Neuronal stem cell (in vitro differentiated cells): ENCODE results near the gene ACTR1A.
"Not testable (repeated sequence)": the region's sequence is repeated elsewhere in the genome, so short reads cannot be mapped to it uniquely, and the experiment has no call there.

Experiments used
- DNase-seq: peaks from one replicate; pipeline ENCODE4 v3.0.0-alpha.2; 2013; ENCODE audit warnings: low spot score
- H2AFZ ChIP-seq: one replicate; pipeline ENCODE4 v1.6.1; 2013; ENCODE audit warnings: mild to moderate bottlenecking, low read length, inconsistent platforms
- H2AK5ac ChIP-seq: 2 replicates; pipeline ENCODE4 v1.6.1; 2013; ENCODE audit warnings: low read depth, mild to moderate bottlenecking, inconsistent platforms, low read length, moderate library complexity, mixed read lengths
- H2BK120ac ChIP-seq: 2 replicates; pipeline ENCODE4 v1.6.1; 2013; ENCODE audit warnings: low read depth, mild to moderate bottlenecking, inconsistent platforms, low read length, moderate library complexity, mixed read lengths
- H2BK12ac ChIP-seq: one replicate; pipeline ENCODE4 v1.6.1; 2013; ENCODE audit warnings: low read length, inconsistent platforms
- H2BK15ac ChIP-seq: 2 replicates; pipeline ENCODE4 v1.6.1; 2013; ENCODE audit warnings: mild to moderate bottlenecking, low read length, inconsistent platforms, mixed read lengths
- H2BK5ac ChIP-seq: one replicate; pipeline ENCODE4 v1.6.1; 2013; ENCODE audit warnings: inconsistent platforms, mild to moderate bottlenecking, low read length, moderate library complexity
- H3K14ac ChIP-seq: one replicate; pipeline ENCODE4 v1.6.1; 2013; ENCODE audit warnings: low read length, inconsistent platforms
- H3K18ac ChIP-seq: 2 replicates; pipeline ENCODE4 v1.6.1; 2013; ENCODE audit warnings: low read length, inconsistent platforms
- H3K23ac ChIP-seq: 2 replicates; pipeline ENCODE4 v1.6.1; 2013; ENCODE audit warnings: low read depth, mild to moderate bottlenecking, mixed read lengths, low read length, inconsistent platforms; ENCODE audit not compliant: poor library complexity
- H3K27ac ChIP-seq: replicated peaks from 3 replicates; pipeline ENCODE4 v1.5.1; 2013; ENCODE audit warnings: low read length, inconsistent platforms
- H3K27me3 ChIP-seq, 3 experiments: 2 replicates each; pipeline ENCODE4 v1.6.1; 2013; ENCODE audit warnings: low read length in 3 of 3, mild to moderate bottlenecking in 2 of 3, inconsistent platforms in 1 of 3, low read depth in 1 of 3, mixed read lengths in 1 of 3, moderate library complexity in 1 of 3; ENCODE audit not compliant: control insufficient read depth in 3 of 3, insufficient read depth in 3 of 3
- H3K36me3 ChIP-seq, 2 donors: replicated peaks in 1 of 2; 2 replicates each; pipeline ENCODE4 v1.6.1; 2013; ENCODE audit warnings: low read length in 2 of 2; ENCODE audit not compliant: control insufficient read depth in 2 of 2, insufficient read depth in 2 of 2
- H3K4ac ChIP-seq: 2 replicates; pipeline ENCODE4 v1.6.1; 2013; ENCODE audit warnings: inconsistent platforms, mild to moderate bottlenecking, low read length, moderate library complexity
- H3K4me1 ChIP-seq, 2 donors: 1 replicate in 1 of 2; 2 replicates in 1 of 2; pipeline ENCODE4 v1.6.1; 2013; ENCODE audit warnings: low read length in 2 of 2, low read depth in 1 of 2; ENCODE audit not compliant: control insufficient read depth in 2 of 2, insufficient read depth in 1 of 2
- H3K4me2 ChIP-seq: one replicate; pipeline ENCODE4 v1.6.1; 2013; ENCODE audit warnings: mild to moderate bottlenecking, low read length, inconsistent platforms; ENCODE audit not compliant: insufficient read depth, poor library complexity, severe bottlenecking
- H3K4me3 ChIP-seq, 2 donors: 2 replicates each; pipeline ENCODE4 v1.5.1; 2013; ENCODE audit warnings: low read length in 2 of 2, mild to moderate bottlenecking in 2 of 2, inconsistent platforms in 1 of 2, moderate library complexity in 1 of 2
- H3K79me1 ChIP-seq: one replicate; pipeline ENCODE4 v1.6.1; 2013; ENCODE audit warnings: low read depth, mild to moderate bottlenecking, inconsistent platforms, low read length, moderate library complexity
- H3K9ac ChIP-seq: one replicate; pipeline ENCODE4 v1.6.1; 2013; ENCODE audit warnings: mild to moderate bottlenecking, low read depth, low read length, inconsistent platforms; ENCODE audit not compliant: poor library complexity
- H3K9me3 ChIP-seq, 2 donors: replicated peaks in 1 of 2; 2 replicates each; pipeline versions ENCODE3 to v1.6.1; 2013; ENCODE audit warnings: low read length in 2 of 2, mild to moderate bottlenecking in 2 of 2, inconsistent platforms in 1 of 2, low read depth in 1 of 2, mixed read lengths in 1 of 2, moderate library complexity in 1 of 2; ENCODE audit not compliant: control insufficient read depth in 2 of 2, insufficient read depth in 1 of 2
- H4K8ac ChIP-seq: one replicate; pipeline ENCODE4 v1.6.1; 2013; ENCODE audit warnings: low read depth, mild to moderate bottlenecking, inconsistent platforms, low read length, moderate library complexity
- H4K91ac ChIP-seq: one replicate; pipeline ENCODE4 v1.6.1; 2013; ENCODE audit warnings: low read length, low read depth, mild to moderate bottlenecking, inconsistent platforms; ENCODE audit not compliant: poor library complexity
- WGBS, 2 donors: extraction: QIAGEN DNeasy Blood & Tissue Kit; methylation state at CpG; one replicate each; pipeline ENCODE4 v1.1.7; 2013; ENCODE audit warnings: missing lambda C conversion rate in 2 of 2, mixed read lengths in 1 of 2; ENCODE audit not compliant: insufficient read length in 2 of 2, insufficient replicate concordance in 1 of 2; ENCODE audit errors: extremely low coverage in 2 of 2; 5-methylcytosine and 5-hydroxymethylcytosine counted together

ACTR1A gene

DNA sequence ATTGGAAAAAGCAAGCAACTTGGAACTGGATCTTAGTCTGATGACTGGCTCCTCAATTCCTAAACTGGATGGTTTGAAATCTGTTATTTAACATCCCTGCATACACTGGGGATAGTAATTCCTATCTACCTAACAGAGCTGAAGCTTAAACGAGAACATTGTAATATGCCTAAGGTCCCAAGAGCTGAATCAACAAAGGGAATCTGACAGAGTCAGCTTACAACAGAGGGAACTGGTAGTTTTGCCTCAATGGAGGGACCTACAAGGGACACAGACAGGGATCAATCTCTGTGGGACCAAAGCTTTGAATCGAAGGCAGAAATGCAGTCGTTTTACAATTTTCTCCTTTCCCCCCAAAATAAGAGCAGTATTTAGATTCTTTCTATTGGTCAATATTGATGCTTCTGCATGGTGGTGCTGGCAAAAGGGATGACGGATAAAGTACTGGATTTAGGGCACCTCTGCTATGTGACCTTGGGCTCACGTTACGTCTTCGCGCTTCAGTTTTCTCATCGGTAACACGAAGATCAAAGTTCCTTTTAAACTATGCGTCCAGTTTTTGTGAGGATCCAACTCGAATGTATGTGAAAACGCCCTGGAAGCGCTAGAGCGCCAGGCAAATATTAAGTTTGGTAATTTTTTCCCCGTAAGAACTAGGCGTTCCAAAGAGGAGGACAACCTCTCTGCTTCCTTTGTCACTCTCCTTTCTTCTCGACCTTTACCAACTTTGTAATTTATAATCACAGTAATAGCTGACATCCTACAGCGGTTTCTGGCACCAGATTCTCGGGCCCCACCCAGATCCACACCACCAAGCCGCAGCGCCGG lies 1.1 kb downstream of the ACTR1A start:
- no peak for DNase-seq
- Histone ChIP-seq H2BK5ac (no peak overlapping the region), H3K23ac (no peak overlapping the region), H3K27me3 (no peaks in the 10 kb centered on the region), H3K18ac (no peak overlapping the region), H3K4me1 (peaks cover 0 to 9% of the 10 kb centered on the region in 2 donors), H3K4me2 (peak overlapping the region; percentile 84), H3K9ac (no peak overlapping the region), H3K27ac (no peak overlapping the region), H2BK15ac (no peak overlapping the region), H3K9me3 (no peaks in the 10 kb centered on the region), H3K4me3 (peak overlapping the region; percentile 75 to 78), H4K91ac (no peak overlapping the region), H2BK120ac (no peak overlapping the region), H2AK5ac (no peak overlapping the region), H4K8ac (no peak overlapping the region), H3K79me1 (peaks cover 6% of the 10 kb centered on the region), H2BK12ac (no peak overlapping the region), H3K4ac (no peak overlapping the region), H3K14ac (no peak overlapping the region), H2AFZ (peak overlapping the region; percentile 23), H3K36me3 (peaks cover 0 to 24% of the 10 kb centered on the region in 2 donors)
- no CpG with 5 or more reads among the region's 23 CpGs for WGBS, 2 donors

DNA sequence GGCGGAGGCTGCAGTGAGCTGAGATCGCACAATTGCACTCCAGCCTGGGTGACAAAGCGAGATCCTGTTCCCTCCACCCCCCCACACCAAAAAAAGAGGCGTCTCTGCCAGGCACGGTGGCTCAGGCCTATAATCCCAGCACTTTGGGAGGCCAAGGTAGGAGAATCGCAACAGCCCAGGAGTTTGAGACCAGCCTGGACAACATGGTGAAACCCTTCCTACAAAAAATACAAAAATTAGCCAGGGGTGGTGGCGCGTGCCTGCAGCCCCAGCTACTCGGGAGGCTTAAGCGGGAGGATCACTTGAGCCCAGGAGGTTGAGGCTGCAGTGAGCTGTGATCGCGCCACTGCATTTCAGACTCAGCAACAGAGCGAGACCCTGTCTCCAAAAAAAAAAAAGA lies 1.8 kb downstream of the ACTR1A start:
- Histone ChIP-seq H3K23ac (peak overlapping the region; percentile 12), H3K36me3 (peaks cover 0 to 26% of the 10 kb centered on the region in 2 donors)
- DNase-seq, H3K27me3 ChIP-seq, H3K4me2 ChIP-seq, H2BK12ac ChIP-seq, H3K9ac ChIP-seq, H3K4me3 ChIP-seq, H2AFZ ChIP-seq, H3K79me1 ChIP-seq, H2BK5ac ChIP-seq, H3K18ac ChIP-seq, H4K91ac ChIP-seq, H3K4me1 ChIP-seq, H3K27ac ChIP-seq, H2AK5ac ChIP-seq, H3K4ac ChIP-seq, H3K9me3 ChIP-seq, H2BK120ac ChIP-seq, H3K14ac ChIP-seq, H4K8ac ChIP-seq, H2BK15ac ChIP-seq: not testable (repeated sequence)
- WGBS, 2 donors: no CpG with 5 or more reads among the region's 13 CpGs

DNA sequence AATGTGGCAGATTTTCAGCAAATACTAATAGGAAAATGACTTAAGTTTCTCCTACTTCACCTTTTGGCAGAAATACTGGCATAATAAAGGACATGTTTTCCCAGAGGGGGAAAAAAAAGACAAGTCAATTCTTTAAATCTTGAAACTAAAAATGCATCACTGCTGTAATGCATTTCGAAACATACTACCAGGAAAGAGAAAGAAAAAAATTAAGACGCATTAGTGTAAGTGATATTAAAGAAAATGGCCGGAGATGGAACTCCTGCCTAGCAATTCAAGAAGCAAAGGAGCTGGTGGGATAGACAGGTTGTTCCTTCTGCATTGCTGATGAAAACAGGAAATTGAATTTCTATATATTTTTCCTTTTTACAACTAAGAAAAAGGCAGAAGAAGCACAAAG lies 3.2 kb downstream of the ACTR1A start:
- Histone ChIP-seq H3K4me1 (peaks cover 0 to 3% of the 10 kb centered on the region in 2 donors), H4K8ac (no peak overlapping the region), H3K4me3 (no peak overlapping the region), H2AFZ (no peak overlapping the region), H3K36me3 (peaks cover 0 to 28% of the 10 kb centered on the region in 2 donors), H2BK5ac (no peak overlapping the region), H2AK5ac (no peak overlapping the region), H3K27me3 (no peaks in the 10 kb centered on the region), H3K4me2 (no peak overlapping the region), H3K23ac (no peak overlapping the region), H3K4ac (no peak overlapping the region), H3K9ac (no peak overlapping the region), H3K14ac (no peak overlapping the region), H3K9me3 (no peaks in the 10 kb centered on the region), H3K27ac (no peak overlapping the region), H2BK12ac (no peak overlapping the region), H2BK120ac (no peak overlapping the region), H3K79me1 (peaks cover 3% of the 10 kb centered on the region), H2BK15ac (no peak overlapping the region), H4K91ac (no peak overlapping the region), H3K18ac (no peak overlapping the region)
- no CpG with 5 or more reads among the region's 3 CpGs for WGBS, 2 donors
- no peak for DNase-seq

DNA sequence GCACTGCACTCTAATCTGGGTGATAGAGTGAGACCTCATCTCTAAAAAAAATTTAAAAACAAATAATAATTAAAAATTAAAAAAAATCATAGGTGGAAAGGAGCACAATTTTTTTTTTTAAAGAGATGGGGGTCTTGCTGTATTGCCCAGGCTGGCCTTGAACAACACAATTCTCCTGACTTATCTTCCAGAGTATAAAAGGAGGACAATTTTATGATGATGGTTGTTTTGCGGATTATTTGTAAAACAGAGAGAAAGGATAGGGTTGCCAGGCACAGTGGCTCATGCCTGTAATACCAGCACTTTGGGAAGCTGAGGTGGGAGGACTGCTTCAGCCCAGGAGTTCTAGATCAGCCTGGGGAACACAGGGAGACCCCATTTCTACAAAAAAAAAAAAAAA lies 5.0 kb downstream of the ACTR1A start:
- Histone ChIP-seq H3K18ac (no peak overlapping the region), H3K4ac (no peak overlapping the region), H2AFZ (no peak overlapping the region), H3K14ac (no peak overlapping the region), H3K79me1 (peaks cover 7% of the 10 kb centered on the region), H2AK5ac (no peak overlapping the region), H3K27me3 (no peaks in the 10 kb centered on the region), H3K27ac (no peak overlapping the region), H2BK12ac (no peak overlapping the region), H3K4me2 (no peak overlapping the region), H4K8ac (no peak overlapping the region), H2BK15ac (no peak overlapping the region), H3K9ac (no peak overlapping the region), H3K4me1 (peaks cover 0 to 3% of the 10 kb centered on the region in 2 donors), H3K9me3 (no peaks in the 10 kb centered on the region), H3K23ac (no peak overlapping the region), H2BK5ac (no peak overlapping the region), H4K91ac (no peak overlapping the region), H2BK120ac (no peak overlapping the region), H3K36me3 (peaks cover 0 to 43% of the 10 kb centered on the region in 2 donors), H3K4me3 (no peak overlapping the region)
- DNase-seq: no peak
- no CpG with 5 or more reads among the region's 1 CpG for WGBS, 2 donors
